Measurements from ENCODE around the gene CCDC92B.
A peak's percentile ranks its signal among the peaks of the same experiment; 100 is the strongest.

CCDC92B gene

DNA sequence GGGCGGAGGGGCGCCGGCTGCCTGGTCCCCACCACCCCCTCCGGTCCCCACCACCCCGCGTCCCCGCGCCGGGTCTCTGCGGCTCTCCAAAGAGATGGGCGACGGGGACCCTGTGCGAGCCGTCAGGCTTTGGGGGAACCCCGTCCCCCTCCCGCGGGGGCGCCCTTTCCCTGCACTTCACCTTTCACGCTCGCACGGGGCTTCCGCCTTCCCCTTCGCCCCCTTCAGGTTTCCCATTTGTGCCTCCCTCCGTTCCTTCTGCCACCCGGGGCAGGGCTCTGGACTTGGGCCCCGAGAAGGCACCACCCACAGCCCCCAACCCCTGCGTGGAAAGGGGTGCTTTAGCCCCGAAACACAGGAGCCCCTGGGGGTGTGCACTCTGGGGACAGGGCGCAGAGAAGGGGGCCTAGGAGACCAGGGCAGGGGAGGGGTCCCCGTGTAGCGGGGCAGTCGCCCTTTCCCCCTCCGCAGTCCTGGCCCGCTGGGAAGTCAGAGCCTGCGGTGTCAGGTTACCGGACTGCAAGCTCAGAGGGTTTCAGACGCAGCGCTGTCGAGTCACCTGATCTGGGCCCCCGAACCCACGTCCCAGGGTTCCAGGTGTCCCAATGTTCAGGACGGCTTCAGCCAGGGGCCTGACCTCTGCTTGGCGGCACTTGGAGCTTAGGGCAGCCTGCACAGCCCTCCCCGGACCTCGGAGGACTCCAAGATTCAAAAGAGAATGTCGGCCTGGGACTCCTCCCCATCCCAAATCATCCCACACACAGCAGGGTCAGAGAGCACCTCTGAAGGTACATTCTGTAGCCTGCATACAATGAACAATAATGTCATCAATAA is 6.7 kb upstream of the CCDC92B start:
- H3K4me3 ChIP-seq (replicated peaks in 1 of 2; ENCODE audit: low read depth in 2 of 2, low read length in 2 of 2), result no peak overlapping the region
- TF ChIP-seq, protein P1, sequence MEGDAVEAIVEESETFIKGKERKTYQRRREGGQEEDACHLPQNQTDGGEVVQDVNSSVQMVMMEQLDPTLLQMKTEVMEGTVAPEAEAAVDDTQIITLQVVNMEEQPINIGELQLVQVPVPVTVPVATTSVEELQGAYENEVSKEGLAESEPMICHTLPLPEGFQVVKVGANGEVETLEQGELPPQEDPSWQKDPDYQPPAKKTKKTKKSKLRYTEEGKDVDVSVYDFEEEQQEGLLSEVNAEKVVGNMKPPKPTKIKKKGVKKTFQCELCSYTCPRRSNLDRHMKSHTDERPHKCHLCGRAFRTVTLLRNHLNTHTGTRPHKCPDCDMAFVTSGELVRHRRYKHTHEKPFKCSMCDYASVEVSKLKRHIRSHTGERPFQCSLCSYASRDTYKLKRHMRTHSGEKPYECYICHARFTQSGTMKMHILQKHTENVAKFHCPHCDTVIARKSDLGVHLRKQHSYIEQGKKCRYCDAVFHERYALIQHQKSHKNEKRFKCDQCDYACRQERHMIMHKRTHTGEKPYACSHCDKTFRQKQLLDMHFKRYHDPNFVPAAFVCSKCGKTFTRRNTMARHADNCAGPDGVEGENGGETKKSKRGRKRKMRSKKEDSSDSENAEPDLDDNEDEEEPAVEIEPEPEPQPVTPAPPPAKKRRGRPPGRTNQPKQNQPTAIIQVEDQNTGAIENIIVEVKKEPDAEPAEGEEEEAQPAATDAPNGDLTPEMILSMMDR (IDR thresholded peaks at IDR 0.05; ENCODE audit: low read depth, low read length), result no peak
- no peak for DNase-seq (ENCODE audit: low read depth in 2 of 2)

DNA sequence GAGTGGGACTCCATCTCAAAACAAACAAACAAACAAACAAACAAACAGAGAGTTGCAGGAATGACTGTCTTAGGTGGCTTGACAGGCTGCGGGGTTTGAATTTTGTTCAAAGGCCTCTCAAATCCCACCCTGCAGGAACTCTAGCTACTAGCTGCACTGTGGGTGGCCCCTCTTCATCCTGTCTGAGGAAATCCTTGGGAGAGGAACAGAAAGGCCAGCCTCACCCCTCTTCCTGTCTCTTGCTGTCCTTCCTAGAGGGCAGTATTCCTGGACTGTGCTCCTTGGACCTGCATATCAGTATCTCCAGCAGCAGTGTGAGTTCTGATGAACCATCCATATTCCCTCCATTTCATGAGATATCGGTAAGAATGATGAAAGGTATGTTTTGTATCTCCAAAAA is 2.0 kb upstream of the CCDC92B start:
- no peak overlapping the region for H3K4me3 ChIP-seq (replicated peaks in 1 of 2; ENCODE audit: low read depth in 2 of 2, low read length in 2 of 2)
- no peak for DNase-seq (ENCODE audit: low read depth in 2 of 2)
- TF ChIP-seq, protein P1 (IDR thresholded peaks at IDR 0.05; ENCODE audit: low read depth, low read length), result no peak

DNA sequence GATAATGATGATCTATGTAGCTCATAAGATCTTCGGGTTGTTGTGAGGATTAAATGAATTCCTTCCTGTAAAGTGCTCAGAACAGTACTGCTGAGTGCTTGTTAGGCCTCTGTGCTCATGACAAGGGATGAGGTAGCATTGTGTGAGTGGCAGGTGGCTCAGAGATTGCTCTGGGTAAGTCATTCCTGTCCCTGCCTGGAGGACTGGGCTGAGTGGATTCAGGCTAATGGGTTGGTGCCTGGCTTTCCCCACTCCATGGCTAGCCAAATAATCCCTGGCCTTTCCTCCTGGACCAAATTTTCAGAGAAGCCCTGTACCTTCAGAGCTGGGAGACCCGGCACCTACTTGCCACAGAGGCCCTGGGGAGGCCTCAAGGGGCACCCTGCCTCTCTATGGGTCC is 1.3 kb upstream of the CCDC92B start:
- TF ChIP-seq, protein P1 (IDR thresholded peaks at IDR 0.05; ENCODE audit: low read depth, low read length), result no peak
- H3K4me3 ChIP-seq (replicated peaks in 1 of 2; ENCODE audit: low read depth in 2 of 2, low read length in 2 of 2), result no peak overlapping the region
- DNase-seq (ENCODE audit: low read depth in 2 of 2), result no peak

DNA sequence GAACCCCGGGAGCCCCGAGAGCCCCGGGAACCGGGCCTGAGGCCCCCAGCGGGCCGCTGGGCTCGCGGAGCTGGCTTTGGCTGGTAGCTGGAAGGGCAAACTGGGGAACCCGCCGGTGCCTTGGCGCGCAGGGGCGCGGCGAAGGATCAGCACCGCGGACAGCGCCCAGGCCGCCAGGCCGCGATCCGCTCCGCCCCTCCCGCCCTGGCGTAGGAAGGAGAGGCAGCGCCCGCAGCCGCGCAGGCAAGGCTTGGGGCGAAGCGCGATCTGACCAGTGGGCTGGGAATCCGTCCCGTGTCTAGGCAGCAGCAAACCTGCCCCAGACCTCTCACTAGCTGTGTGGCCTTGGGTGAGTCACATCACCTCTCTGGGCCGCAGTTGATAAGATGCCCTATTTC is 331 bp upstream of the CCDC92B start:
- TF ChIP-seq, protein P1 (IDR thresholded peaks at IDR 0.05; ENCODE audit: low read depth, low read length), result no peak
- DNase-seq (ENCODE audit: low read depth in 2 of 2), result peak; percentile 62 to 74
- no peak overlapping the region for H3K4me3 ChIP-seq (replicated peaks in 1 of 2; ENCODE audit: low read depth in 2 of 2, low read length in 2 of 2)

DNA sequence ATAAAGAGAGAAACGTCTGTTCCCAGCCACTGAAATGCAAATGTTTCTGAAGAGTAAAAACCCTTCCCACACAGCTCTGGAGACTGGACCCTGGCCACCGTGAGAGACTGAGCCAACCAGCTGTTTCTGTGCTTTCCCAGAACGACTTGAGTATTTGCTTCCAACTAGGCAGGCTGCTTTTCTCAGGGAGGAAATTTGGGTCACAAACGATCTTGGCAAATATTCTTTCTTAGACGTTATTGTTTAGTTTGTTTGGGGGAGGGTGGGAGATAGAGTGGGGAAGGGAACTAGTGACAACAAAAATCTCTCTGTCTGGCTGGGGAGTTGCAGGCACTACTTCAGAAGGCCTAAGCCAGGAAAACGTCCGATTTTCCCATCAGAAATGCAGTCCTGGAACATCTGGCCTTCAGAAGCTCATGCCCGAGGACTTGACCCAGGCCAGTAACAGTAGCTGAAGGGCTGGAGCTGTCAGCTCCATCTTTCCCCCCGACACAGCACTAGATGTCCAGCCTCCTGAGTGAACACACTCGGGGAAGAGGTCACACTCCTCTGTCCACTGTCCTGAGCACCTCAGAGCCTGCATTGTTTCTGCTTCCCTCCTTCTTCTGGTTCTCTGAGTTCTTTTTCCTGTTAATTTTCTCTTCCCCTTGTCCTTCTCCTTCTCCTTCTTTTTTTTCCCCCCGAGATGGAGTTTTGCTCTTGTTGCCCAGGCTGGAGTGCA is 4.0 kb downstream of the CCDC92B start:
- TF ChIP-seq, protein P1 (IDR thresholded peaks at IDR 0.05; ENCODE audit: low read depth, low read length), result no peak
- no peak for DNase-seq (ENCODE audit: low read depth in 2 of 2)
- H3K4me3 ChIP-seq (replicated peaks in 1 of 2; ENCODE audit: low read depth in 2 of 2, low read length in 2 of 2), result no peak overlapping the region

DNA sequence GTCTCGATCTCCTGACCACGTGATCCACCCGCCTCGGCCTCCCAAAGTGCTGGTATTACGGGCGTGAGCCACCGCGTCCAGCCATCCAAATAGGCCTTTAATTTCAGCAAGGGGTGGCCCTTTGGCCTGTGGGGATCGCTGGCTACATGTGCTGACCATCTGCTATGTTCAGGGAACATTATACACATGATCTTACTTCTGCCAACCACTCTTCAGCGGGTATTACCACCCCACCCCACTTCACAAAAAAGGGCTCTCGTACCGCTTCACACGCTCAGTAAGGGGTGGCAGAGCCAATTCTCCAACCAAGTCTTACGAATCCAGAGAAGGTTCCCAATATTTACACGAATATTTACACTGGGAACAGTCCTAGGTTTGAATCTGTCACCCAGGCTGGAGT is 11.8 kb downstream of the CCDC92B start:
- DNase-seq (ENCODE audit: low read depth in 2 of 2), result no peak
- TF ChIP-seq, protein P1 (IDR thresholded peaks at IDR 0.05; ENCODE audit: low read depth, low read length), result no peak
- H3K4me3 ChIP-seq (replicated peaks in 1 of 2; ENCODE audit: low read depth in 2 of 2, low read length in 2 of 2), result no peak overlapping the region

Measured in cardiac fibroblast (primary cell).